ENCODE data around the gene GAS2.

- TF ChIP-seq CTCF (IDR thresholded peaks at IDR 0.05), result no peak
- no peak for TF ChIP-seq EZH2 (IDR thresholded peaks at IDR 0.05; ENCODE audit: borderline replicate concordance, insufficient read depth, low read depth, low read length, poor library complexity, severe bottlenecking)
Observed at GRCh38 chr11:22774716-22775115, 108.3 kb downstream of the GAS2 start.

Measured in B cell (primary cell).